Stimulated activated memory B cell treated with anti-CD40 and anti-IgM and Interleukin-4, amounts not matched to agents 10 μg/mL and 1 μg/mL and 100 μg/mL, for 72 hours (primary cell): ENCODE measurements around the gene TMPRSS11D.

Experiments
- ATAC-seq: fragments of 150-1000 bp; cut with Tn5 transposase; 2 replicates; pipeline ENCODE4 v1.10.0; 2021
- H3K27ac Mint-ChIP-seq: one replicate; pipeline ENCODE4 v1.8.0; 2022; ENCODE audit warnings: mild to moderate bottlenecking, mixed read lengths
- H3K27me3 Mint-ChIP-seq: one replicate; pipeline ENCODE4 v1.8.0; 2022; ENCODE audit warnings: mixed read lengths
- H3K36me3 Mint-ChIP-seq: one replicate; pipeline ENCODE4 v1.8.0; 2022; ENCODE audit warnings: mixed read lengths
- H3K4me1 Mint-ChIP-seq: one replicate; pipeline ENCODE4 v1.8.0; 2022; ENCODE audit warnings: mixed read lengths
- H3K4me3 Mint-ChIP-seq: one replicate; pipeline ENCODE4 v1.8.0; 2022; ENCODE audit warnings: mild to moderate bottlenecking, moderate library complexity, mixed read lengths
- H3K9me3 Mint-ChIP-seq: one replicate; pipeline ENCODE4 v1.8.0; 2022; ENCODE audit warnings: mixed read lengths

TMPRSS11D gene

GRCh38 chr4:67871867-67872266, 11.9 kb downstream of the TMPRSS11D start:
- Mint-ChIP-seq H3K4me3 (no peak overlapping the region), H3K27me3 (peaks cover 7% of the 10 kb centered on the region), H3K27ac (no peak overlapping the region), H3K36me3 (no peaks in the 10 kb centered on the region), H3K4me1 (no peaks in the 10 kb centered on the region), H3K9me3 (peaks cover 3% of the 10 kb centered on the region)
- ATAC-seq, result no peak

GRCh38 chr4:67869580-67870190, 14.1 kb downstream of the TMPRSS11D start:
- Mint-ChIP-seq H3K36me3 (no peaks in the 10 kb centered on the region), H3K9me3 (peaks cover 13% of the 10 kb centered on the region), H3K4me3 (no peak overlapping the region), H3K27ac (no peak overlapping the region), H3K27me3 (peaks cover 17% of the 10 kb centered on the region), H3K4me1 (no peaks in the 10 kb centered on the region)
- ATAC-seq, result no peak

DNA sequence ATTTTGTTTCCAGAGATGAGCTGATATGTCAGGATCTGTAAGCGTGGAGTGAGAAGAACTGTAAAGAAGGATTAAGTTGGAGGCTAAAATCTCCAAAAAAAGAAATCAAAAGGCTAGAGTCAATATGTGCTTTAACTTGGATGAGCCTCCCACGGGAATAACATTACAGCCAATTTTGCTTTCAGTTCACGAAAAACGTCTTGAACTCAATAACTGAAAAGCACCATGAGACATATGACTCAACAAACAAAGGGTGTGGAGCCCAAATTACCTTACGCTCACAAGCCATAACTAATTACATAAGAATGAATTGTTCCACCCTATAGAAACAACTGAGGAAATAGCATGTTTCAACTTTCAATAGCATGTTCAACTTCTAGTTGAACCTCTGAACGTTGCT, 22.3 kb downstream of the TMPRSS11D start:
- no peaks in the 10 kb centered on the region for H3K36me3 Mint-ChIP-seq
- H3K4me3 Mint-ChIP-seq, result no peak overlapping the region
- H3K4me1 Mint-ChIP-seq, result no peaks in the 10 kb centered on the region
- peaks cover 11% of the 10 kb centered on the region for H3K9me3 Mint-ChIP-seq
- ATAC-seq, result no peak
- H3K27ac Mint-ChIP-seq, result no peak overlapping the region
- H3K27me3 Mint-ChIP-seq, result peaks cover 30% of the 10 kb centered on the region

- Mint-ChIP-seq H3K4me1 (no peaks in the 10 kb centered on the region), H3K27ac (no peak overlapping the region), H3K36me3 (no peaks in the 10 kb centered on the region), H3K4me3 (no peak overlapping the region), H3K9me3 (peaks cover 11% of the 10 kb centered on the region), H3K27me3 (peaks cover 49% of the 10 kb centered on the region)
- ATAC-seq, result no peak
Measured at GRCh38 chr4:67853336-67853735, 30.5 kb downstream of the TMPRSS11D start.

GRCh38 chr4:67820903-67821302, 62.9 kb downstream of the TMPRSS11D start:
- H3K27ac Mint-ChIP-seq, result no peak overlapping the region
- H3K36me3 Mint-ChIP-seq, result peaks cover 9% of the 10 kb centered on the region
- ATAC-seq, result no peak
- peaks cover 5% of the 10 kb centered on the region for H3K9me3 Mint-ChIP-seq
- no peak overlapping the region for H3K4me3 Mint-ChIP-seq
- peaks cover 8% of the 10 kb centered on the region for H3K4me1 Mint-ChIP-seq
- H3K27me3 Mint-ChIP-seq, result no peaks in the 10 kb centered on the region

DNA sequence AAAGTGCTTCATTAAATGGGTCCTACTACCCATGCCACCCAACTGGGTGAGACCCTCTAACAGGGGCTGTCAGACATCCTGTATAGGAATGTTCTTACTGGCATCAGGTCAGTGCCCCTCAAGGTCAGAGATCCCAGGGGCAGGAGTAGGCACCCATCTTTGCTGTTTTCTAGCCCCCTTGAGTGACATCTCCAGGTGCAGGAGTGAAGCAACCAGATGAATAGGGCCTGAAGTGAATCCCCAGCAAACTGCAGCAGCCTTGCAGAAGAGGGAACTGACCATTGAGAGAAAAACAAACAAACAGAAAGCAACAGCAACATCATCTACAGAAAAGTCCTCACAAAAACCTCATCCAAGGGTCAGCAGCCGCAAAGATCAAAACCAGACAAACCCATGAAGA, 73.8 kb downstream of the TMPRSS11D start:
- Mint-ChIP-seq H3K27me3 (no peaks in the 10 kb centered on the region), H3K36me3 (peaks cover 21% of the 10 kb centered on the region), H3K4me3 (no peak overlapping the region), H3K9me3 (peaks cover 34% of the 10 kb centered on the region), H3K4me1 (no peaks in the 10 kb centered on the region), H3K27ac (no peak overlapping the region)
- no peak for ATAC-seq

GRCh38 chr4:67809502-67809901, 74.3 kb downstream of the TMPRSS11D start:
- ATAC-seq, result no peak
- H3K9me3 Mint-ChIP-seq, result peaks cover 29% of the 10 kb centered on the region
- H3K4me3 Mint-ChIP-seq, result no peak overlapping the region
- H3K36me3 Mint-ChIP-seq, result peaks cover 18% of the 10 kb centered on the region
- no peak overlapping the region for H3K27ac Mint-ChIP-seq
- H3K27me3 Mint-ChIP-seq, result no peaks in the 10 kb centered on the region
- no peaks in the 10 kb centered on the region for H3K4me1 Mint-ChIP-seq

DNA sequence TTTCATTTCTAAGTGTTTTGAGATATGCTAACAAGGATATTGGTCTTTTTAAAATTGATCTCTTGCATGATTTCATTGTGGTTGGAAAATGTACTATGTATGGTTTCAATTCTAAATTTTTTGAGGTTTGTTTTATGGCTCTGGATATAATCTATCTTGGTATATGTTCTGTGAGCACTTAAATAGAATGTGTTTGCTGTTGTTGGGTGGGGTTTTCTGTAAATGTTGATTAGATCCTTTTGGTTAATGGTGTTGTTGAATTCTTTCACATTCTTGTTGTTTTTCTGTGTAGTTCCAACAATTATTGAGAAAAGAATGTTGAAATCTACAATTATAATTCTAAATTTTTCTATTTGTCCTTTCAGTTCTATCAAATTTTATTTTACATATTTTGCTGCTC, 87.0 kb downstream of the TMPRSS11D start:
- H3K4me1 Mint-ChIP-seq, result no peaks in the 10 kb centered on the region
- H3K9me3 Mint-ChIP-seq, result no peaks in the 10 kb centered on the region
- peaks cover 10% of the 10 kb centered on the region for H3K36me3 Mint-ChIP-seq
- no peak overlapping the region for H3K4me3 Mint-ChIP-seq
- no peaks in the 10 kb centered on the region for H3K27me3 Mint-ChIP-seq
- no peak for ATAC-seq
- no peak overlapping the region for H3K27ac Mint-ChIP-seq

GRCh38 chr4:67790721-67791120, 93.1 kb downstream of the TMPRSS11D start:
- Mint-ChIP-seq H3K4me1 (no peaks in the 10 kb centered on the region), H3K9me3 (no peaks in the 10 kb centered on the region), H3K27ac (no peak overlapping the region), H3K27me3 (no peaks in the 10 kb centered on the region), H3K4me3 (no peak overlapping the region), H3K36me3 (peaks cover 7% of the 10 kb centered on the region)
- no peak for ATAC-seq

GRCh38 chr4:67787311-67787710, 96.5 kb downstream of the TMPRSS11D start:
- no peaks in the 10 kb centered on the region for H3K27me3 Mint-ChIP-seq
- H3K4me3 Mint-ChIP-seq, result no peak overlapping the region
- H3K4me1 Mint-ChIP-seq, result no peaks in the 10 kb centered on the region
- H3K27ac Mint-ChIP-seq, result no peak overlapping the region
- peaks cover 7% of the 10 kb centered on the region for H3K36me3 Mint-ChIP-seq
- no peak for ATAC-seq
- no peaks in the 10 kb centered on the region for H3K9me3 Mint-ChIP-seq

DNA sequence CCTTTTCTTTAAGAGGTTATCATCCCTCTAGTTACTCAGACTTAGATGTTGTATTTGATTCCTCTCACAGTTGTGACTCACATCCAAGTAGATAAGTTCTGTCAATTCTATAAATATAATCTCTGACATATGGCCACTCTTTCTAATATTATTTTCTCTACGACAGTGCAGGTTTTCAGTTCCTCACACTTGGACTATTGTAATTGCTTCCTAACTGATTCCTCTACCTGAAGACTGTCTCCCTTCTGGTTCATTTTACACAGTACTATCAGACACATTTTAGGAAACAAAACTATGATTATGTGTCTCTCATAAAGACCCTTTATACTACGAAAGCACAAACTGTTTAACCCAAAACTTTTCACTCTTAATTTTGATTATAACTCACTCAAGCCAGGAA, 98.3 kb downstream of the TMPRSS11D start:
- no peaks in the 10 kb centered on the region for H3K36me3 Mint-ChIP-seq
- no peaks in the 10 kb centered on the region for H3K9me3 Mint-ChIP-seq
- H3K27me3 Mint-ChIP-seq, result no peaks in the 10 kb centered on the region
- ATAC-seq, result no peak
- H3K27ac Mint-ChIP-seq, result no peak overlapping the region
- H3K4me1 Mint-ChIP-seq, result no peaks in the 10 kb centered on the region
- no peak overlapping the region for H3K4me3 Mint-ChIP-seq

DNA sequence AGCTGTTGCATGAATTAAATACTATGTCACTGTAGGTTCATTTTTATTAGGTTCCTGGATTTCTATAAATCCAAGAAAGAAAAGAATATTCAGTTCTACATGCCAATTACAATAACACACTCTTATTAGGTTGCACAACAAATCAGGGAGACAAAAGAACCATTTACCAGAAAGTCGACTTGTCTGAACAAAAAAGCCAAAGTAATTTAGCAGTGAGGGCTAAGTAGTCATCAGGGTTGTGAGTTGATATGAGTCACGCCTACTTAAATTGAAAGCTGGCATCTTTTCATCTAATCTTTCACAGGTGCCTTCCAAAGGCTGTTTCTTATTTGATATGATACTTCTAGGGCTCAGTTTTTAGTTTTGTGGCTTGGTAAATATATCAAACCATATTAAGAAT, 104.2 kb downstream of the TMPRSS11D start:
- Mint-ChIP-seq H3K27me3 (no peaks in the 10 kb centered on the region), H3K36me3 (no peaks in the 10 kb centered on the region), H3K4me3 (no peak overlapping the region), H3K4me1 (no peaks in the 10 kb centered on the region), H3K9me3 (no peaks in the 10 kb centered on the region), H3K27ac (no peak overlapping the region)
- ATAC-seq, result no peak

DNA sequence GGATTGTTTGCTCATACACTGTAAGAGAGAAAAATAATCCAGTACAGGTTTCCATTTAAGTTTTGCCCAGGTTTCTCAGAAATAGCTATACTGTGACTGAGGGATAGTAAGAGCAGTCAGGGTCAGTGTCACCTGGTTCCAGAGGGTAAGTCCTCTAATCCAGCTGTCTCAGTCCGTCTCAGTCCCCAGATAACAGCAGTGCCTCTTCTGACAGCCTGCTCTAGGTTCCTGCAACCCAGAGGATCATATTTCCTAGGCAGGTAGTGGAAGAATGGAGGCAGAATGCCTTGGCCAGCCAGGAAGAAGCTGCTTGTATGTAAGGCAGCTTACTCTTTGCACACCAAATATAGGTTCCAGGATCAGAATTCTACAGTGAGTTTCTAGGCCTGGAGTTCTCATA, 107.1 kb downstream of the TMPRSS11D start:
- no peaks in the 10 kb centered on the region for H3K9me3 Mint-ChIP-seq
- no peak for ATAC-seq
- H3K4me3 Mint-ChIP-seq, result no peak overlapping the region
- H3K36me3 Mint-ChIP-seq, result no peaks in the 10 kb centered on the region
- H3K27ac Mint-ChIP-seq, result no peak overlapping the region
- H3K27me3 Mint-ChIP-seq, result no peaks in the 10 kb centered on the region
- no peaks in the 10 kb centered on the region for H3K4me1 Mint-ChIP-seq
